ENCODE data around the gene GMPS. TPM values are rescaled to one million over a fixed set of nuclear protein-coding genes. Genes with fewer than 3 reads are reported as not detected.

GMPS gene
- total and polyA plus RNA-seq, 2 of the 4 experiments (the other 2 are of a cell fraction), result 33.9 to 52.5 TPM

DNA sequence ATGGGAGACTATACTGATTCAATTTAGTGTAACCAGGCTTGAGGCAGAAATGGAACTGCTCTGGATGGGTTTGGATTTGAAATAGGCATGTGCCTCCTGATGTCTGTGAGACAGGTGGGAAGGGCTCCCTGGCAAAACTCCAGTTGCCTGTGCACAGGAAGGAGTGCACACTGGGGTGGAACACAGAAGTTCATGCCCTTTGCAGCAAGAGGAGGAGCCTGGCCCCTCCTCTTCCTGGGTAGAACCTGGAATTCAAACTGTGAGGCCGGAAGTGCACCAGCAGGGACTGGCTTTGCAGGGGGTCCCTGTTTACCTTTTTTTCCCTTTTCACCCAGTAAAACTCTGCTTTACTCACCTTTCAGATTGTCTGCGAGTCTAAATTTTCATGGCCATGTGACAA, 99.9 kb downstream of the GMPS start:
- TF ChIP-seq, protein P1, sequence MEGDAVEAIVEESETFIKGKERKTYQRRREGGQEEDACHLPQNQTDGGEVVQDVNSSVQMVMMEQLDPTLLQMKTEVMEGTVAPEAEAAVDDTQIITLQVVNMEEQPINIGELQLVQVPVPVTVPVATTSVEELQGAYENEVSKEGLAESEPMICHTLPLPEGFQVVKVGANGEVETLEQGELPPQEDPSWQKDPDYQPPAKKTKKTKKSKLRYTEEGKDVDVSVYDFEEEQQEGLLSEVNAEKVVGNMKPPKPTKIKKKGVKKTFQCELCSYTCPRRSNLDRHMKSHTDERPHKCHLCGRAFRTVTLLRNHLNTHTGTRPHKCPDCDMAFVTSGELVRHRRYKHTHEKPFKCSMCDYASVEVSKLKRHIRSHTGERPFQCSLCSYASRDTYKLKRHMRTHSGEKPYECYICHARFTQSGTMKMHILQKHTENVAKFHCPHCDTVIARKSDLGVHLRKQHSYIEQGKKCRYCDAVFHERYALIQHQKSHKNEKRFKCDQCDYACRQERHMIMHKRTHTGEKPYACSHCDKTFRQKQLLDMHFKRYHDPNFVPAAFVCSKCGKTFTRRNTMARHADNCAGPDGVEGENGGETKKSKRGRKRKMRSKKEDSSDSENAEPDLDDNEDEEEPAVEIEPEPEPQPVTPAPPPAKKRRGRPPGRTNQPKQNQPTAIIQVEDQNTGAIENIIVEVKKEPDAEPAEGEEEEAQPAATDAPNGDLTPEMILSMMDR (conservative IDR thresholded peaks at IDR 0.05; ENCODE audit: low read depth, low read length), result no peak
- TF ChIP-seq MAFK (IDR thresholded peaks at IDR 0.05; ENCODE audit: low read depth, low read length), result no peak
- TF ChIP-seq FOS (IDR thresholded peaks at IDR 0.05; ENCODE audit: low read depth, low read length), result no peak
- no peak for TF ChIP-seq POLR2A (IDR thresholded peaks at IDR 0.05; ENCODE audit: low read depth, low read length)
- H2BK5ac ChIP-seq (ENCODE audit: low read depth, low read length, poor library complexity, severe bottlenecking), result no peak overlapping the region
- H3K27me3 ChIP-seq (ENCODE audit: control insufficient read depth, insufficient read depth, low read length), result no peaks in the 10 kb centered on the region
- H3K9me3 ChIP-seq (ENCODE audit: control insufficient read depth, insufficient read depth, low read length), result no peaks in the 10 kb centered on the region
- DNase-seq, result no peak
- no peak overlapping the region for H2BK15ac ChIP-seq (ENCODE audit: low read depth, low read length)
- H2AK9ac ChIP-seq (replicated peaks; ENCODE audit: low read depth, low read length, poor library complexity), result no peak overlapping the region
- H3K4me1 ChIP-seq (ENCODE audit: control insufficient read depth, insufficient read depth, low read length), result no peaks in the 10 kb centered on the region
- H3K14ac ChIP-seq (replicated peaks; ENCODE audit: low read depth, low read length), result no peak overlapping the region
- intact Hi-C loops (cut with micrococcal nuclease), result no loop called here
- WGBS, 2 experiments (ENCODE audit: extremely low coverage in 2 of 2, insufficient read length in 1 of 2), result no CpG with 5 or more reads among the region's 2 CpGs
- in situ Hi-C loops (cut with MboI; ENCODE audit: low sequenced_read_pairs), result no loop called here
- H3K79me1 ChIP-seq (ENCODE audit: low read depth in 1 of 2, low read length in 2 of 2), result no peaks in the 10 kb centered on the region
- no peak for ATAC-seq (ENCODE audit: low read depth)
- no peak overlapping the region for H3K4me2 ChIP-seq (ENCODE audit: low read depth, low read length)
- dilution Hi-C loops (cut with HindIII; ENCODE audit: low sequenced_read_pairs, unreplicated experiment), result no loop called here
- H3K27ac ChIP-seq (ENCODE audit: insufficient read depth, low read length), result no peak overlapping the region
- H3K9ac ChIP-seq (ENCODE audit: low read depth, low read length), result no peak overlapping the region
- H3K4me3 ChIP-seq (ENCODE audit: insufficient read depth, low read depth, low read length), result no peak overlapping the region
- H3K23ac ChIP-seq (ENCODE audit: low read depth, low read length), result no peak overlapping the region
- H3K4ac ChIP-seq (ENCODE audit: low read depth, low read length), result no peak overlapping the region
- H3K9me1 ChIP-seq (ENCODE audit: insufficient read depth, low read length), result no peaks in the 10 kb centered on the region
- H3K18ac ChIP-seq (ENCODE audit: low read depth, low read length), result no peak overlapping the region
- H2BK120ac ChIP-seq (ENCODE audit: low read depth, low read length), result no peak overlapping the region
- POLR2A ChIA-PET (ENCODE audit: unreplicated experiment), result no interaction called here
- H4K8ac ChIP-seq (ENCODE audit: low read depth in 2 of 2, low read length in 2 of 2), result no peak overlapping the region
- H4K5ac ChIP-seq (ENCODE audit: low read depth, low read length), result no peak overlapping the region
- H4K20me1 ChIP-seq (ENCODE audit: insufficient read depth, low read length), result no peaks in the 10 kb centered on the region
- H2AFZ ChIP-seq (replicated peaks; ENCODE audit: low read length, poor library complexity), result no peak overlapping the region
- no peak overlapping the region for H2BK20ac ChIP-seq (ENCODE audit: low read depth, low read length)
- no peak overlapping the region for H2AK5ac ChIP-seq (ENCODE audit: low read depth, low read length)
- H3K36me3 ChIP-seq (ENCODE audit: control insufficient read depth, insufficient read depth, low read length), result no peaks in the 10 kb centered on the region
- H4K91ac ChIP-seq (ENCODE audit: insufficient read depth, low read depth, low read length), result no peak overlapping the region
- BruUV-seq (replicated peaks), result no TSS peak
- CTCF ChIA-PET, result no interaction called here
- H3K56ac ChIP-seq (ENCODE audit: extremely low read depth, insufficient read depth, low read length), result no peak overlapping the region
